ENCODE results near the gene RNLS.

GRCh38 chr10:88455831-88456230 lies 127.3 kb downstream of the RNLS start:
- TF ChIP-seq ZNF24 (tag by site-specific recombination; IDR thresholded peaks at IDR 0.05) (no peak), REPIN1 (tag by site-specific recombination; IDR thresholded peaks at IDR 0.05; ENCODE audit: low read depth) (no peak), ZNF2 (tag by site-specific recombination; IDR thresholded peaks at IDR 0.05) (no peak), CTCF (tag by site-specific recombination; IDR thresholded peaks at IDR 0.05) (no peak), ZNF350 (tag by site-specific recombination; IDR thresholded peaks at IDR 0.05) (no peak), ZNF174 (tag by site-specific recombination; IDR thresholded peaks at IDR 0.05) (no peak), REST (tag by site-specific recombination; IDR thresholded peaks at IDR 0.05) (no peak), ZNF23 (tag by site-specific recombination; IDR thresholded peaks at IDR 0.05; ENCODE audit: borderline replicate concordance) (no peak), HOXA7 (CRISPR knock-in tag; IDR thresholded peaks at IDR 0.05; ENCODE audit: borderline replicate concordance) (no peak), ZNF302 (tag by site-specific recombination; IDR thresholded peaks at IDR 0.05; ENCODE audit: low read depth) (no peak), ZNF121 (tag by site-specific recombination; IDR thresholded peaks at IDR 0.05) (no peak), PBX3 (CRISPR knock-in tag; IDR thresholded peaks at IDR 0.05) (no peak)
